Gastroesophageal sphincter (tissue), 3 donors: Measurements from ENCODE around the gene GMDS.

Source experiments
- CTCF ChIP-seq, 4 experiments: fragments of 200-600 bp in 2 of 4; fragments of 450-650 bp in 2 of 4; sonication (generic) in 1 of 4; IDR thresholded peaks; one replicate each; pipeline ENCODE4 v1.5.1; 2017 to 2019; ENCODE audit warnings: antibody characterized with exemption in 4 of 4, mild to moderate bottlenecking in 2 of 4, moderate library complexity in 2 of 4
- POLR2A ChIP-seq, 2 donors: fragments of 450-650 bp; IDR thresholded peaks; one replicate each; pipeline ENCODE4 v1.6.1; 2017; ENCODE audit warnings: antibody characterized with exemption in 2 of 2, mild to moderate bottlenecking in 2 of 2, moderate library complexity in 1 of 2
- POLR2AphosphoS5 ChIP-seq: sonication (generic); formaldehyde crosslinking; IDR thresholded peaks from one replicate; pipeline ENCODE4 v1.6.1; 2017; ENCODE audit warnings: antibody characterized with exemption

GRCh38 chr6:2118136-2118535, 127.3 kb downstream of the GMDS start:
- TF ChIP-seq CTCF (IDR thresholded peaks at IDR 0.05): no peak
- no peak for TF ChIP-seq POLR2A (IDR thresholded peaks at IDR 0.05)
- TF ChIP-seq POLR2AphosphoS5: no peak
